ENCODE data around the gene FRMD3.

FRMD3 gene

DNA sequence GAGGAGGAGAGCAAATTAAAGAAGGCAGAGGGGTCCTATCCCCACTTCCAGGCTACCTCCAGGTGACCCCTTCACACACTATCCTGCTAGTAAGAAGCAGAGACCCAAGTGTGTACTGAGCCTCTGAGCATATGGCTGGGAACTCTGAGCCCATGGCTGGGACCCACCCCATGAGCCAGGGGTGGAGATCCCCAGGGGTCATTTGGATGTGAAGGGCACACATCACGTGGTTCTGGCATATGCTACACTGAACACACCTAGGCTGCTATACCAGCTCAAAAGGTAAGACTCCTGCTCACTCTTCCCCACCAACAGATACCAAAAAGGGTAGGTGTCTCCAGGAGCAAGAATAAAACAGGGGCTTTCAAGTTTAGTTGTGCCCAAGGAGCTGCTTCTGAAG is 149.9 kb downstream of the FRMD3 start:
- no peak overlapping the region for H4K8ac ChIP-seq (ENCODE audit: low read depth, low read length)
- H3K9me3 ChIP-seq (ENCODE audit: insufficient read depth, low read depth, low read length), result peaks cover 2% of the 10 kb centered on the region
- no peak overlapping the region for H2AFZ ChIP-seq (ENCODE audit: insufficient read depth, low read length, poor library complexity)
- no peak overlapping the region for H2AK5ac ChIP-seq (ENCODE audit: low read length)
- no peaks in the 10 kb centered on the region for H3K27me3 ChIP-seq (ENCODE audit: insufficient read depth, low read length)
- H3K9ac ChIP-seq (ENCODE audit: low read length), result no peak overlapping the region
- H3K27ac ChIP-seq (ENCODE audit: low read depth, low read length), result no peak overlapping the region
- no peak overlapping the region for H2BK12ac ChIP-seq (ENCODE audit: low read length)
- H4K12ac ChIP-seq (ENCODE audit: low read depth, low read length), result no peak overlapping the region
- no peaks in the 10 kb centered on the region for H3K4me1 ChIP-seq (ENCODE audit: control insufficient read depth in 1 of 2, insufficient read depth in 2 of 2, low read length in 2 of 2)
- no CpG with 5 or more reads among the region's 1 CpG for WGBS (ENCODE audit: extremely low coverage, insufficient coverage, insufficient read length)
- no peak overlapping the region for H2BK120ac ChIP-seq (ENCODE audit: insufficient read depth, low read length, poor library complexity)
- no peak overlapping the region for H3K4me3 ChIP-seq (ENCODE audit: low read depth, low read length)
- no peak overlapping the region for H3K4ac ChIP-seq (ENCODE audit: low read depth, low read length)
- no peak overlapping the region for H3K4me2 ChIP-seq (ENCODE audit: low read length)
- DNase-seq, result no peak
- H3K14ac ChIP-seq (ENCODE audit: low read length), result no peak overlapping the region
- no peak overlapping the region for H2BK5ac ChIP-seq (ENCODE audit: low read depth, low read length, poor library complexity)
- no peak overlapping the region for H3K18ac ChIP-seq (ENCODE audit: low read length)
- no peaks in the 10 kb centered on the region for H3K79me2 ChIP-seq (ENCODE audit: control insufficient read depth, insufficient read depth, low read length, poor library complexity)
- no peaks in the 10 kb centered on the region for H3K36me3 ChIP-seq (ENCODE audit: control insufficient read depth in 1 of 2, insufficient read depth in 2 of 2, low read length in 2 of 2)
- no peak overlapping the region for H4K91ac ChIP-seq (ENCODE audit: low read depth, low read length)
- H3K23ac ChIP-seq (ENCODE audit: low read length), result no peak overlapping the region
- no peaks in the 10 kb centered on the region for H3K79me1 ChIP-seq (ENCODE audit: low read length)

GRCh38 chr9:83387401-83388185 is 150.6 kb downstream of the FRMD3 start:
- Histone ChIP-seq H4K8ac (ENCODE audit: low read depth, low read length) (no peak overlapping the region), H4K12ac (ENCODE audit: low read depth, low read length) (no peak overlapping the region), H4K91ac (ENCODE audit: low read depth, low read length) (no peak overlapping the region), H3K27ac (ENCODE audit: low read depth, low read length) (no peak overlapping the region), H3K9me3 (ENCODE audit: insufficient read depth, low read depth, low read length) (peaks cover 2% of the 10 kb centered on the region), H3K23ac (ENCODE audit: low read length) (no peak overlapping the region), H3K14ac (ENCODE audit: low read length) (no peak overlapping the region), H3K18ac (ENCODE audit: low read length) (no peak overlapping the region), H3K36me3 (ENCODE audit: control insufficient read depth in 1 of 2, insufficient read depth in 2 of 2, low read length in 2 of 2) (no peaks in the 10 kb centered on the region), H3K4me1 (ENCODE audit: control insufficient read depth in 1 of 2, insufficient read depth in 2 of 2, low read length in 2 of 2) (no peaks in the 10 kb centered on the region), H3K27me3 (ENCODE audit: insufficient read depth, low read length) (no peaks in the 10 kb centered on the region), H2AFZ (ENCODE audit: insufficient read depth, low read length, poor library complexity) (no peak overlapping the region), H3K4me2 (ENCODE audit: low read length) (no peak overlapping the region), H2BK5ac (ENCODE audit: low read depth, low read length, poor library complexity) (no peak overlapping the region), H2BK12ac (ENCODE audit: low read length) (no peak overlapping the region), H2AK5ac (ENCODE audit: low read length) (no peak overlapping the region), H2BK120ac (ENCODE audit: insufficient read depth, low read length, poor library complexity) (no peak overlapping the region), H3K4ac (ENCODE audit: low read depth, low read length) (no peak overlapping the region), H3K4me3 (ENCODE audit: low read depth, low read length) (no peak overlapping the region), H3K79me1 (ENCODE audit: low read length) (no peaks in the 10 kb centered on the region), H3K9ac (ENCODE audit: low read length) (no peak overlapping the region), H3K79me2 (ENCODE audit: control insufficient read depth, insufficient read depth, low read length, poor library complexity) (no peaks in the 10 kb centered on the region)
- WGBS (ENCODE audit: extremely low coverage, insufficient coverage, insufficient read length), result no CpG with 5 or more reads among the region's 7 CpGs
- DNase-seq, result no peak

GRCh38 chr9:83385317-83385716 is 152.9 kb downstream of the FRMD3 start:
- no CpG with 5 or more reads among the region's 2 CpGs for WGBS (ENCODE audit: extremely low coverage, insufficient coverage, insufficient read length)

DNA sequence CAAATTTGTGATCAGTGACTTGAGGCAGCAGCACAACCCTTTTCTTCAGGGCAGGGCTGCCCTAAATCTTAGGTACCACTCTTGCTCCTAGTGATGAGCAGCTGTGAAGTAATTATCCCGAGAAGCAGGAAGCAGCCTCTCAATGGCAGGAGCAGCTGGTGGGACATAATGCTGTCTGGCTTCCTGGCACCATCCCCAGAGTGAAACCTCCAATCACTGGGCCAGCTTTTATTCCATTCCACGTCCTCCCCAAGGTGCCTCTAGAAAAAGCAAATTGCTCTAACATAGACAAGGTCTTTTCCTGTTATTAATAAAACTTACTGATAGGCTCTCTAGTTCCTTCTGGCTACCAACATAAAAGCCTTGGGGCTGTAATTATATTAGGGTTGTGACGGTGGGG is 154.0 kb downstream of the FRMD3 start:
- Histone ChIP-seq H3K27me3 (ENCODE audit: insufficient read depth, low read length) (no peaks in the 10 kb centered on the region), H3K36me3 (ENCODE audit: control insufficient read depth in 1 of 2, insufficient read depth in 2 of 2, low read length in 2 of 2) (no peaks in the 10 kb centered on the region), H3K4me2 (ENCODE audit: low read length) (no peak overlapping the region), H3K9ac (ENCODE audit: low read length) (no peak overlapping the region), H2BK12ac (ENCODE audit: low read length) (no peak overlapping the region), H4K91ac (ENCODE audit: low read depth, low read length) (no peak overlapping the region), H2AK5ac (ENCODE audit: low read length) (no peak overlapping the region), H2AFZ (ENCODE audit: insufficient read depth, low read length, poor library complexity) (no peak overlapping the region), H3K79me2 (ENCODE audit: control insufficient read depth, insufficient read depth, low read length, poor library complexity) (no peaks in the 10 kb centered on the region), H2BK5ac (ENCODE audit: low read depth, low read length, poor library complexity) (no peak overlapping the region), H2BK120ac (ENCODE audit: insufficient read depth, low read length, poor library complexity) (no peak overlapping the region), H3K18ac (ENCODE audit: low read length) (no peak overlapping the region), H3K4ac (ENCODE audit: low read depth, low read length) (no peak overlapping the region), H4K12ac (ENCODE audit: low read depth, low read length) (no peak overlapping the region), H3K27ac (ENCODE audit: low read depth, low read length) (no peak overlapping the region), H3K9me3 (ENCODE audit: insufficient read depth, low read depth, low read length) (peaks cover 2% of the 10 kb centered on the region), H3K79me1 (ENCODE audit: low read length) (no peaks in the 10 kb centered on the region), H3K4me3 (ENCODE audit: low read depth, low read length) (no peak overlapping the region), H4K8ac (ENCODE audit: low read depth, low read length) (no peak overlapping the region), H3K14ac (ENCODE audit: low read length) (no peak overlapping the region), H3K23ac (ENCODE audit: low read length) (no peak overlapping the region), H3K4me1 (ENCODE audit: control insufficient read depth in 1 of 2, insufficient read depth in 2 of 2, low read length in 2 of 2) (no peaks in the 10 kb centered on the region)
- no CpG with 5 or more reads among the region's 3 CpGs for WGBS (ENCODE audit: extremely low coverage, insufficient coverage, insufficient read length)
- DNase-seq, result no peak

More at GRCh38 chr9:83385317-83385716, 152.9 kb downstream of the FRMD3 start:
- H3K79me1 ChIP-seq (ENCODE audit: low read length), result no peaks in the 10 kb centered on the region
- no peak overlapping the region for H2AK5ac ChIP-seq (ENCODE audit: low read length)
- peaks cover 2% of the 10 kb centered on the region for H3K9me3 ChIP-seq (ENCODE audit: insufficient read depth, low read depth, low read length)
- H2BK120ac ChIP-seq (ENCODE audit: insufficient read depth, low read length, poor library complexity), result no peak overlapping the region
- no peak overlapping the region for H2BK12ac ChIP-seq (ENCODE audit: low read length)
- no peak overlapping the region for H3K14ac ChIP-seq (ENCODE audit: low read length)
- H3K18ac ChIP-seq (ENCODE audit: low read length), result no peak overlapping the region
- no peak overlapping the region for H4K12ac ChIP-seq (ENCODE audit: low read depth, low read length)
- H3K27me3 ChIP-seq (ENCODE audit: insufficient read depth, low read length), result no peaks in the 10 kb centered on the region
- no peak overlapping the region for H3K23ac ChIP-seq (ENCODE audit: low read length)
- no peak overlapping the region for H4K8ac ChIP-seq (ENCODE audit: low read depth, low read length)
- H2AFZ ChIP-seq (ENCODE audit: insufficient read depth, low read length, poor library complexity), result no peak overlapping the region
- H3K4me3 ChIP-seq (ENCODE audit: low read depth, low read length), result no peak overlapping the region
- H3K36me3 ChIP-seq (ENCODE audit: control insufficient read depth in 1 of 2, insufficient read depth in 2 of 2, low read length in 2 of 2), result no peaks in the 10 kb centered on the region
- no peak overlapping the region for H3K4me2 ChIP-seq (ENCODE audit: low read length)
- H4K91ac ChIP-seq (ENCODE audit: low read depth, low read length), result no peak overlapping the region
- no peak overlapping the region for H3K9ac ChIP-seq (ENCODE audit: low read length)
- H3K79me2 ChIP-seq (ENCODE audit: control insufficient read depth, insufficient read depth, low read length, poor library complexity), result no peaks in the 10 kb centered on the region
- DNase-seq, result no peak
- no peak overlapping the region for H3K27ac ChIP-seq (ENCODE audit: low read depth, low read length)
- H2BK5ac ChIP-seq (ENCODE audit: low read depth, low read length, poor library complexity), result no peak overlapping the region
- no peaks in the 10 kb centered on the region for H3K4me1 ChIP-seq (ENCODE audit: control insufficient read depth in 1 of 2, insufficient read depth in 2 of 2, low read length in 2 of 2)
- no peak overlapping the region for H3K4ac ChIP-seq (ENCODE audit: low read depth, low read length)
